Mesangial cell (primary cell): ENCODE results near the gene PRR23E. TPM values are rescaled to one million over a fixed set of nuclear protein-coding genes. Genes with fewer than 3 reads are reported as not detected.

ENCODE experiments used
- total RNA-seq: library from RNA; depleted of rRNA; stranded (reverse); fragments of >200 nt; gene quantifications from 2 replicates; pipeline ENCODE4 v1.2.3, GENCODE V29; 2015

The PRR23E gene, protein sequence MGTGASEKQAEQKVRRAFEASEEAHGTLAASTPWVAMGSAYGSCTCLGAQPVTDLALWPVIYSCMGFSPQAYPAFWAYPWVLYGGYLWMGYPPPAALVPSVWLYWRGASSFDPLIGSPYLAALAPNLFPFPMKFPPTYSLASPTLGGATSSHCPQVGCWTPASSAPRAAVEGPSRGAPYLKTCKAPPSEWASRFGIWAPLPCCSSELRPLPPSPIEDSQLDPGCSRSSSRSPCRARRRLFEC
- not detected in 2 replicates for total RNA-seq

GRCh38 chr3:127192576-127193232 lies at the start of gene PRR23E:
Gene PRR23E (plus strand): TSS chr3:127193131. CDS start chr3:127196686, 3,555 bp downstream.

Other genes with a start within 250 kb of the PRR23E start
- gene PLXNA1, start 210.0 kb upstream of the PRR23E start, total RNA-seq: 60.1 and 72.5 TPM in 2 replicates
- not detected in 2 replicates for gene PRR20G, start 94.9 kb downstream of the PRR23E start, total RNA-seq